Choroid plexus epithelial cell (primary cell): ENCODE results near the gene KCNJ15.

Experiments used
- DNase-seq: peaks from one replicate; pipeline ENCODE4 v3.0.0-alpha.2; 2010; ENCODE audit warnings: low read depth
- H3K4me3 ChIP-seq: 2 replicates; pipeline ENCODE4 v1.5.1; 2011; ENCODE audit warnings: low read depth, mild to moderate bottlenecking, control low read depth, low read length, moderate library complexity
- CTCF ChIP-seq: conservative IDR thresholded peaks from 2 replicates; pipeline ENCODE4 v1.5.1; 2011; ENCODE audit warnings: low read depth, mild to moderate bottlenecking, control low read depth, inconsistent platforms, low read length, moderate library complexity

Gene KCNJ15

GRCh38 chr21:38291874-38292273 lies 35.1 kb downstream of the KCNJ15 start:
- no peak overlapping the region for H3K4me3 ChIP-seq
- no peak for TF ChIP-seq CTCF
- DNase-seq = no peak

GRCh38 chr21:38293113-38293512 lies 36.3 kb downstream of the KCNJ15 start:
- DNase-seq = no peak
- no peak overlapping the region for H3K4me3 ChIP-seq
- TF ChIP-seq CTCF = no peak

GRCh38 chr21:38293765-38294164 lies 37.0 kb downstream of the KCNJ15 start:
- H3K4me3 ChIP-seq = no peak overlapping the region
- no peak for DNase-seq
- TF ChIP-seq CTCF = no peak

- H3K4me3 ChIP-seq = no peak overlapping the region
- no peak for TF ChIP-seq CTCF
- no peak for DNase-seq
These were observed 37.8 kb downstream of the KCNJ15 start for GRCh38 chr21:38294609-38295008.

GRCh38 chr21:38295997-38296764 lies 39.4 kb downstream of the KCNJ15 start:
- no peak for TF ChIP-seq CTCF
- DNase-seq = peak; percentile 68
- H3K4me3 ChIP-seq = no peak overlapping the region

- peak; percentile 45 for DNase-seq
- no peak for TF ChIP-seq CTCF
- H3K4me3 ChIP-seq = no peak overlapping the region
These were observed 40.4 kb downstream of the KCNJ15 start for GRCh38 chr21:38297194-38297631.

- H3K4me3 ChIP-seq = no peak overlapping the region
- no peak for DNase-seq
- TF ChIP-seq CTCF = no peak
These were observed 41.1 kb downstream of the KCNJ15 start for GRCh38 chr21:38297871-38298270.
